LHCN-M2 (cell line): Measurements from ENCODE around the gene ADAMTS16. TPM values are rescaled to one million over a fixed set of nuclear protein-coding genes. Genes with fewer than 3 reads are reported as not detected.
A peak's percentile ranks its signal among the peaks of the same experiment; 100 is the strongest.

Experiments used
- DNase-seq: peaks from one replicate; pipeline ENCODE4 v3.0.0-alpha.2; 2012; ENCODE audit warnings: low read depth
- total RNA-seq: library from RNA; depleted of rRNA; stranded (reverse); fragments of >200 nt; gene quantifications from 2 replicates; pipeline ENCODE4 v1.2.3, GENCODE V29; 2014

Gene ADAMTS16
- total RNA-seq, 1 experiment from 2014 or later: 1.6 TPM

GRCh38 chr5:5221724-5222123 is 81.6 kb downstream of the ADAMTS16 start:
- peak; percentile 34 for DNase-seq

- no peak for DNase-seq
Measured at GRCh38 chr5:5231576-5231975, 91.4 kb downstream of the ADAMTS16 start.

- no peak for DNase-seq
Measured at GRCh38 chr5:5234912-5235311, 94.8 kb downstream of the ADAMTS16 start.

GRCh38 chr5:5235685-5236084 is 95.6 kb downstream of the ADAMTS16 start:
- no peak for DNase-seq

- no peak for DNase-seq
Measured at GRCh38 chr5:5239191-5239590, 99.1 kb downstream of the ADAMTS16 start.

- DNase-seq: no peak
Measured at GRCh38 chr5:5240234-5240633, 100.1 kb downstream of the ADAMTS16 start.

GRCh38 chr5:5242056-5242455 is 101.9 kb downstream of the ADAMTS16 start:
- DNase-seq: no peak

GRCh38 chr5:5246736-5247135 is 106.6 kb downstream of the ADAMTS16 start:
- no peak for DNase-seq

GRCh38 chr5:5250758-5251157 is 110.6 kb downstream of the ADAMTS16 start:
- no peak for DNase-seq

GRCh38 chr5:5252106-5252505 is 112.0 kb downstream of the ADAMTS16 start:
- DNase-seq: no peak

GRCh38 chr5:5257353-5257752 is 117.2 kb downstream of the ADAMTS16 start:
- DNase-seq: no peak

- DNase-seq: no peak
Measured at GRCh38 chr5:5258564-5258963, 118.4 kb downstream of the ADAMTS16 start.

- no peak for DNase-seq
Measured at GRCh38 chr5:5264727-5265126, 124.6 kb downstream of the ADAMTS16 start.

- no peak for DNase-seq
Measured at GRCh38 chr5:5266297-5266696, 126.2 kb downstream of the ADAMTS16 start.

GRCh38 chr5:5270161-5270560 is 130.0 kb downstream of the ADAMTS16 start:
- no peak for DNase-seq

GRCh38 chr5:5270958-5271785 is 131.0 kb downstream of the ADAMTS16 start:
- peak; percentile 78 for DNase-seq

GRCh38 chr5:5271786-5272321 is 131.7 kb downstream of the ADAMTS16 start:
- no peak for DNase-seq

GRCh38 chr5:5273398-5273797 is 133.3 kb downstream of the ADAMTS16 start:
- DNase-seq: no peak

GRCh38 chr5:5273976-5274375 is 133.8 kb downstream of the ADAMTS16 start:
- DNase-seq: no peak

GRCh38 chr5:5275211-5275610 is 135.1 kb downstream of the ADAMTS16 start:
- DNase-seq: no peak

- no peak for DNase-seq
Measured at GRCh38 chr5:5276430-5276829, 136.3 kb downstream of the ADAMTS16 start.

- DNase-seq: no peak
Measured at GRCh38 chr5:5276951-5277517, 136.9 kb downstream of the ADAMTS16 start.

- DNase-seq: no peak
Measured at GRCh38 chr5:5278201-5278814, 138.2 kb downstream of the ADAMTS16 start.
